Endothelial cell of umbilical vein (primary cell): ENCODE results near the gene RAB1A. TPM values are rescaled to one million over a fixed set of nuclear protein-coding genes. Genes with fewer than 3 reads are reported as not detected.

Source experiments
- BruUV-seq: library from RNA; stranded (reverse); fragments of 400-500 nt; replicated peaks from 2 replicates; lab custom pipeline; 2021; lab: Mats Ljungman, UMichigan
- CTCF ChIA-PET: fragments of 300-600, 350-600 bp; sonication (Branson Sonifier 250); formaldehyde crosslinking; loops from one replicate; lab custom pipeline; 2021; ENCODE audit warnings: antibody characterized with exemption, inconsistent platforms; lab: Charles Lee
- POLR2A ChIA-PET: fragments of 300-600, 350-600 bp; sonication (Branson Sonifier 250); formaldehyde crosslinking; loops from one replicate; lab custom pipeline; 2021; ENCODE audit warnings: antibody characterized with exemption, inconsistent platforms; lab: Charles Lee
- DNase-seq: peaks from one replicate; pipeline ENCODE4 v3.0.0-alpha.2; 2011; ENCODE audit warnings: low read depth, low spot score
- FAIRE-seq: peaks from 2 replicates; lab custom pipeline; 2011; peaks lifted over from hg19 to GRCh38; lab: Jason Lieb, UNC
- H2AFZ ChIP-seq: 2 replicates; pipeline ENCODE4 v1.6.0; 2012; ENCODE audit warnings: low read depth, low read length, control low read depth, inconsistent platforms
- H3K27ac ChIP-seq: 2 replicates; pipeline ENCODE4 v1.5.1; 2011; ENCODE audit warnings: low read depth, mild to moderate bottlenecking, control low read depth, low read length, moderate library complexity; ENCODE audit not compliant: insufficient read depth
- H3K27me3 ChIP-seq, 2 experiments: 2 replicates each; pipeline versions ENCODE4 v1.6.0 to v1.6.1; 2011; ENCODE audit warnings: low read length in 2 of 2, mixed read lengths in 1 of 2; ENCODE audit not compliant: control insufficient read depth in 2 of 2, insufficient read depth in 2 of 2
- H3K36me3 ChIP-seq, 2 experiments: 2 replicates in 1 of 2; 3 replicates in 1 of 2; pipeline ENCODE4 v1.5.1; 2011; ENCODE audit warnings: low read length in 2 of 2, mild to moderate bottlenecking in 1 of 2, moderate library complexity in 1 of 2; ENCODE audit not compliant: control insufficient read depth in 2 of 2, insufficient read depth in 2 of 2; ENCODE audit errors: extremely low read depth in 1 of 2
- H3K4me1 ChIP-seq: 3 replicates; pipeline ENCODE4 v1.5.1; 2011; ENCODE audit warnings: mild to moderate bottlenecking, low read length; ENCODE audit not compliant: control insufficient read depth, insufficient read depth; ENCODE audit errors: extremely low read depth
- H3K4me2 ChIP-seq: 2 replicates; pipeline ENCODE4 v1.6.1; 2011; ENCODE audit warnings: low read length, control low read depth, mixed read lengths; ENCODE audit not compliant: insufficient read depth
- H3K4me3 ChIP-seq, 3 experiments: fragments of 200-600 bp in 1 of 3; sonication (generic), shearing (Covaris generic) in 1 of 3; replicated peaks in 1 of 3; 2 replicates each; pipeline ENCODE4 v1.5.1; 2011 to 2016; ENCODE audit warnings: control low read depth in 3 of 3, low read length in 3 of 3, mild to moderate bottlenecking in 2 of 3, inconsistent platforms in 1 of 3, low read depth in 1 of 3, moderate library complexity in 1 of 3; ENCODE audit not compliant: insufficient read depth in 1 of 3
- H3K79me2 ChIP-seq: 2 replicates; pipeline ENCODE4 v1.6.0; 2012; ENCODE audit warnings: low read length, inconsistent platforms; ENCODE audit not compliant: control insufficient read depth, insufficient read depth
- H3K9ac ChIP-seq: replicated peaks from 2 replicates; pipeline ENCODE3; 2011; ENCODE audit warnings: low read length, control low read depth; ENCODE audit not compliant: insufficient read depth; ENCODE audit errors: extremely low read depth
- H3K9me1 ChIP-seq: replicated peaks from 3 replicates; pipeline ENCODE4 v1.6.0; 2011; ENCODE audit warnings: mild to moderate bottlenecking, low read length; ENCODE audit not compliant: control insufficient read depth, insufficient read depth; ENCODE audit errors: extremely low read depth
- H3K9me3 ChIP-seq: replicated peaks from 2 replicates; pipeline ENCODE4 v1.5.1; 2012; ENCODE audit warnings: low read length, inconsistent platforms; ENCODE audit not compliant: control insufficient read depth, insufficient read depth
- H4K20me1 ChIP-seq: replicated peaks from 2 replicates; pipeline ENCODE3; 2011; ENCODE audit warnings: mild to moderate bottlenecking, low read length; ENCODE audit not compliant: control insufficient read depth, insufficient read depth; ENCODE audit errors: extremely low read depth
- CTCF ChIP-seq, 2 donors: IDR thresholded peaks; 1 replicate in 1 of 2; 2 replicates in 1 of 2; pipeline ENCODE4 v1.5.1; 2011; ENCODE audit warnings: low read length in 2 of 2, mild to moderate bottlenecking in 2 of 2, moderate library complexity in 2 of 2, control low read depth in 1 of 2, inconsistent platforms in 1 of 2, low read depth in 1 of 2; ENCODE audit not compliant: insufficient read depth in 1 of 2; ENCODE audit errors: extremely low read depth in 1 of 2
- EZH2 ChIP-seq: IDR thresholded peaks from 2 replicates; pipeline ENCODE4 v1.6.1; 2012; ENCODE audit warnings: borderline replicate concordance, low read depth, mild to moderate bottlenecking, moderate library complexity, low read length, inconsistent platforms; ENCODE audit not compliant: severe bottlenecking
- FOS ChIP-seq: IDR thresholded peaks from 2 replicates; pipeline ENCODE4 v1.6.1; 2011; ENCODE audit warnings: mild to moderate bottlenecking, low read length, moderate library complexity, borderline replicate concordance; ENCODE audit not compliant: insufficient read depth
- GATA2 ChIP-seq: IDR thresholded peaks from 2 replicates; pipeline ENCODE4 v1.7.0; 2011; ENCODE audit warnings: low read depth, mild to moderate bottlenecking, moderate library complexity, mixed read lengths, low read length; ENCODE audit not compliant: insufficient read length, insufficient read depth
- JUN ChIP-seq: IDR thresholded peaks from 2 replicates; pipeline ENCODE4 v1.6.1; 2011; ENCODE audit warnings: borderline replicate concordance, low read depth; ENCODE audit not compliant: insufficient read length, insufficient read depth
- MAX ChIP-seq: IDR thresholded peaks from 2 replicates; pipeline ENCODE4 v1.6.1; 2011; ENCODE audit not compliant: insufficient read depth, insufficient read length
- MYC ChIP-seq: IDR thresholded peaks from one replicate; pipeline ENCODE4 v1.6.1; 2011; ENCODE audit warnings: mild to moderate bottlenecking, low read depth, low read length
- POLR2A ChIP-seq: IDR thresholded peaks from 2 replicates; pipeline ENCODE4 v1.6.1; 2012; ENCODE audit warnings: low read depth, mild to moderate bottlenecking, control low read depth, low read length
- POLR2AphosphoS5 ChIP-seq: IDR thresholded peaks from 2 replicates; pipeline ENCODE4 v1.6.1; 2012; ENCODE audit warnings: low read depth, mild to moderate bottlenecking, control low read depth, low read length, moderate library complexity; ENCODE audit not compliant: insufficient read depth
- dilution Hi-C: fragments of 300-500 bp; cut with MboI; formaldehyde crosslinking; loops from one replicate; pipeline ENCODE4 v1.15.0; 2019; ENCODE audit warnings: low sequenced_read_pairs; ENCODE audit not compliant: extremely low pct_ligation_motif_present
- intact Hi-C: fragments of 100-400 bp; cut with micrococcal nuclease; formaldehyde crosslinking; loops from one replicate; pipeline ENCODE4 v1.10.0; 2022
- polyA plus RNA-seq, 4 experiments: library from polyadenylated mRNA; depleted of rRNA in 3 of 4; stranded (reverse) in 3 of 4; unstranded in 1 of 4; fragments of >200 nt; gene quantifications; 2 replicates each; pipeline versions ENCODE4 v1.2.1 to v1.2.3, GENCODE V29; 2011 to 2012; ENCODE audit warnings: missing spikeins in 1 of 4
- total RNA-seq: library from RNA; stranded (reverse); gene quantifications from 2 replicates; pipeline ENCODE4 v1.2.3, GENCODE V29; 2021

Gene RAB1A
- total and polyA plus RNA-seq, 2 donors (not counting 3 experiments of a cell fraction or from before 2014, with no cell fraction given): 121 to 176 TPM

GRCh38 chr2:65043001-65043400, 86.9 kb downstream of the RAB1A start:
- DNase-seq: peak; percentile 82
- ChIA-PET POLR2A (interaction anchor here (0.6 to 1.5 kb wide), 3 partner anchors 10 to 27 kb away, joined by 3 to 9 read pairs (median 5); partner anchors contain the start of gene CEP68), CTCF (interaction anchor here (0.9 to 3.1 kb wide), 14 partner anchors 8 to 531 kb away, joined by 3 to 37 read pairs (median 5); partner anchors contain the start of genes CEP68 and RAB1A)
- Histone ChIP-seq H3K9me3 (no peaks in the 10 kb centered on the region), H4K20me1 (no peaks in the 10 kb centered on the region), H3K36me3 (no peaks in the 10 kb centered on the region), H3K4me1 (peaks cover 10% of the 10 kb centered on the region), H3K4me2 (peak overlapping the region; percentile 38), H3K9ac (peak overlapping the region; percentile 24), H3K79me2 (no peaks in the 10 kb centered on the region), H3K9me1 (no peaks in the 10 kb centered on the region), H2AFZ (peak overlapping the region; percentile 92), H3K4me3 (no peak overlapping the region), H3K27me3 (peaks cover 0 to 7% of the 10 kb centered on the region in 2 experiments), H3K27ac (peak overlapping the region; percentile 80)
- dilution Hi-C loops: no loop called here
- FAIRE-seq: peak; percentile 97
- no TSS peak for BruUV-seq
- intact Hi-C loops: loop anchor here (1.0 to 5.0 kb wide), 3 partner anchors 13 to 521 kb away; partner anchors contain the start of genes AFTPH and CEP68
- TF ChIP-seq JUN: no peak
- no peak for TF ChIP-seq MAX
- TF ChIP-seq POLR2A: no peak
- no peak for TF ChIP-seq CTCF (IDR thresholded peaks at IDR 0.05; ENCODE audit: extremely low read depth in 1 of 2, insufficient read depth in 1 of 2, low read depth in 1 of 2, low read length in 2 of 2)
- no peak for TF ChIP-seq POLR2AphosphoS5
- TF ChIP-seq GATA2: no peak
- no peak for TF ChIP-seq EZH2
- TF ChIP-seq MYC: no peak
- no peak for TF ChIP-seq FOS
